ENCODE data around the gene ETS2.

ETS2 gene

DNA sequence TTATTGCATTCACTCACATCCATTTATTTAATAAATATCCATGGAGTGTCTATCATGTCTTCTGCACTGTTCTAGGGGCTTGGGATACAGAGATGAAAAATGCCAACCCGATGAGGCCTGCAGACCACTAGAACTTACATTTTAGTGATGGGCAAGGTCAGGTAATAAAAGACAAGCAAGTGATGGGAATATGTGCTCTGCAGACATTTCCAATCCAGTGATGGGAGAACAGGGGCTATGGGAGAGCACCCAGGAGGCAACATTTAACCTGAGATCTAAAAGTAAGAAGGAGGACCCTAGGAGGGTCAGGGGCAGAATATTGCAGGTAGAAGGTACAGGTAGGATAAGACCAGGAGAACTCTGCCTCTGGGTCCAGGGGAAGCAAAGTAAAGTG, 53.1 kb downstream of the ETS2 start:
- no peak for DNase-seq (ENCODE audit: low read depth, low spot score)

DNA sequence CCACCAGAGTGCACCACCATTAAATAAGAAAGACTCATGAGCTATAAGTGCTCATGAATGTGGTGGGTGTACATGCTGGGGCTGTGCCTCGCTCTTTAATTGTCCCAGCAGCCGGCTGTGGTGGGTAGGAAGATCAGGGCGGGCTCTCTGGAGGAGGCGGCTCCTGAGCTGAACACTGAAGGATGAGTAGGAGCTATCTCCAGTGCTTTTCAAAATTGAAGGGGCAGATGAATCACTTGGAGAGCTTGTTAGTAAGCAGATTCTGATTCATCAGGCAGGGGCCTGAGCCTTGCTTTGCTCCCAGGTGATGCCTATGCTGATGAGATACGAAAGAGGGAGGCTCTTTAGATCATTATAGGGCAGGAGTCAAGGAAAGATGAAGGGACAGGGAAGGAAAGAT, 54.1 kb downstream of the ETS2 start:
- DNase-seq (ENCODE audit: low read depth, low spot score), result no peak

DNA sequence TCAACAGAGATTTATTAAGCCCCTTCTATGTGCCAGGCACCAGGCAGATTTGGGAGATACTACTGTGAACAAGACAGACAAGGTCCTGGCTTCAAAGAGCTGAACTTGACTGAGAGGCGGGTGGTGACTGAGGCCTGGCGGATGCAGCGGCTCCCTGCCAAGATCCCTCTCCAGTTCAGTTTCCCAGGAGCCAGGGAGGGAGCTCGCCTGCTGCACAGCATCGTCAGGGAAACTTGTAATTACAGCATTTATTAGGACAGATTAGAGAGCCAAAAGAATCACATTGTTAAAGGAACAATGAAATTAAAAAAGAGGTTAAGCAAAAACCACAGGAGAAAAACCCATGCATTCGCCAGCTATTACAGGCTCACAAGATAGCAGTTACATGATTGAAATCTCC, 55.3 kb downstream of the ETS2 start:
- DNase-seq (ENCODE audit: low read depth, low spot score), result no peak

GRCh38 chr21:38861989-38862683, 56.4 kb downstream of the ETS2 start:
- no peak for DNase-seq (ENCODE audit: low read depth, low spot score)

- DNase-seq (ENCODE audit: low read depth, low spot score), result no peak
Observed at GRCh38 chr21:38863291-38863690, 57.6 kb downstream of the ETS2 start.

DNA sequence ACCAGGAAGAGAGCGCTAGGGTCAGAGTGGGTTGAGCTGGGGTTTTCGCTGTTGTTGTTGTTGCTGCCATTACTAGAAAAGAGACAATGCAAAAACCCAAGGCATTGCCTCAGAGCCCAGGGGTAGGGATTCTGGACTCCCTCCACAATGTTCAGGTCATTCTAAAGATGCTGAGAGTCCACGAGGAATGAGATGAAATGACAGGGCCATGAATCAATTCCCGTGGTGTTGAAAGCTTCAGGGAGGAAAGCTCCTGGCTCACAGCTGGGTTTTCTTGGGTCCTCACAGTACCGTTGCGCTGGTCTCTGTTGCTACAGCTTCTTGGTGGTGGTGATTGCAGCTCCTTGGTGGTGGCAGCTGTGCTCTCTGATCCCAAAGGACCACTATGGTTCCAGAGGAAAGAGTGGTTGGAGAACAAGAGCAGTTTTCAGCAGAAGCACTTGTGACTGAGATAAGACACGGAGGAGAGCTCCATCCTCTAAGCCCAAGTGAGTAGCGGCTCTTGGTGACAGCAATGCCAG, 58.2 kb downstream of the ETS2 start:
- DNase-seq (ENCODE audit: low read depth, low spot score), result no peak

GRCh38 chr21:38864964-38865363, 59.2 kb downstream of the ETS2 start:
- no peak for DNase-seq (ENCODE audit: low read depth, low spot score)

DNA sequence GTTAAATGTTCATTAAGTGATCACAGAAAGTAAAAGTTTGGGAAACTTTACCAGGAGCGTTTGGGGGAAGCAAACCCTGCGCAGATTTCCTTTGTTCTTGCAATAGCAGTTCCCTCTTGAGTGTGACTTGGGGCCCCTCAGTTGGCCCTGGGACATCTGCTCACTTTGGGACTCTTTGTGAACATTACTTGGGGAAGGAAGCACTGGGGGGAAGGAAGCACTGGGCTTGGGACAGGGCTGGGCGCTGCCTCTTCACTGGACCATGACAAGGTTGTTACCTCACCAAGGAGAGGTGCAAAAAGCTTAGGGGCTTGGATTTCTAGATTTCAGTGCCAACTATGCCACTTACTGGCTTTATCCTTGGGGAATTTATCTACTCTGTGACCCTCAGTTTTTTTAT, 63.5 kb downstream of the ETS2 start:
- DNase-seq (ENCODE audit: low read depth, low spot score), result no peak

DNA sequence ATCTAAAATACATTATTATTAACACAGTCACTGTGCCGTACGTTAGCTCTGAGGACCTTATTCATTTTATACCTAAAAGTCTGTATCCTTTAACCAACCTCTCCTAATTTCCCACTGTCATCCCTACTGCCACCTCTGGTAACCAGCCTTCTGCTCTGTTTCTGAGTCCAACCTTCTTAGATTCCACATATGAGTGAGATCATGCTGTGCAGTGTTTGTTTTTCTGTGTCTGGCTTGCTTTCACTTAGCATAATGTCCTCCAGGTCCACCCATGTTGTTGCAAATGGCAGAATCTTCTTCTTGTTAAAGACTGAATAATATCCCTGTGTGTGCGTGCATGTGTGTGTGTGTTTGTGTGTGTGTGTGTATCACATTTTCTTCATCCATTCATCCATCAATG, 64.2 kb downstream of the ETS2 start:
- no peak for DNase-seq (ENCODE audit: low read depth, low spot score)
